ENCODE data around the gene POU2F1.

GRCh38 chr1:167454304-167454893 is 233.7 kb downstream of the POU2F1 start:
- no peak for TF ChIP-seq ZNF596 (tag by site-specific recombination; IDR thresholded peaks at IDR 0.05)
- TF ChIP-seq, protein P1, sequence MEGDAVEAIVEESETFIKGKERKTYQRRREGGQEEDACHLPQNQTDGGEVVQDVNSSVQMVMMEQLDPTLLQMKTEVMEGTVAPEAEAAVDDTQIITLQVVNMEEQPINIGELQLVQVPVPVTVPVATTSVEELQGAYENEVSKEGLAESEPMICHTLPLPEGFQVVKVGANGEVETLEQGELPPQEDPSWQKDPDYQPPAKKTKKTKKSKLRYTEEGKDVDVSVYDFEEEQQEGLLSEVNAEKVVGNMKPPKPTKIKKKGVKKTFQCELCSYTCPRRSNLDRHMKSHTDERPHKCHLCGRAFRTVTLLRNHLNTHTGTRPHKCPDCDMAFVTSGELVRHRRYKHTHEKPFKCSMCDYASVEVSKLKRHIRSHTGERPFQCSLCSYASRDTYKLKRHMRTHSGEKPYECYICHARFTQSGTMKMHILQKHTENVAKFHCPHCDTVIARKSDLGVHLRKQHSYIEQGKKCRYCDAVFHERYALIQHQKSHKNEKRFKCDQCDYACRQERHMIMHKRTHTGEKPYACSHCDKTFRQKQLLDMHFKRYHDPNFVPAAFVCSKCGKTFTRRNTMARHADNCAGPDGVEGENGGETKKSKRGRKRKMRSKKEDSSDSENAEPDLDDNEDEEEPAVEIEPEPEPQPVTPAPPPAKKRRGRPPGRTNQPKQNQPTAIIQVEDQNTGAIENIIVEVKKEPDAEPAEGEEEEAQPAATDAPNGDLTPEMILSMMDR (tag by site-specific recombination; IDR thresholded peaks at IDR 0.05), result no peak

Data from HEK293 (cell line).